IMR-90 (cell line): ENCODE data around the gene PRKCH. TPM values are rescaled to one million over a fixed set of nuclear protein-coding genes. Genes with fewer than 3 reads are reported as not detected.

Experiments used
- ATAC-seq: fragments of 200-7000 bp; cut with Tn5 transposase; 2 replicates; pipeline ENCODE4 v1.9.1; 2020; ENCODE audit warnings: low read depth, mild to moderate bottlenecking, moderate library complexity
- BruUV-seq: library from RNA; stranded (reverse); fragments of 400-500 nt; replicated peaks from 2 replicates; lab custom pipeline; 2021; lab: Mats Ljungman, UMichigan
- CTCF ChIA-PET: fragments of 300-600 bp; formaldehyde crosslinking; extraction: SDS; loops from one replicate; lab custom pipeline; 2021; ENCODE audit warnings: antibody characterized with exemption; lab: Yijun Ruan, JAX
- POLR2A ChIA-PET: fragments of 300-600 bp; sonication (Branson Sonifier 250); formaldehyde crosslinking; loops from one replicate; lab custom pipeline; 2022; ENCODE audit warnings: antibody characterized with exemption; ENCODE audit not compliant: unreplicated experiment; lab: Charles Lee
- DNase-seq: peaks from one replicate; pipeline ENCODE4 v3.0.0; 2013
- H2AFZ ChIP-seq: replicated peaks from 2 replicates; pipeline ENCODE3; 2013; ENCODE audit warnings: low read length, mild to moderate bottlenecking; ENCODE audit not compliant: poor library complexity
- H2AK5ac ChIP-seq: 2 replicates; pipeline ENCODE4 v1.6.1; 2013; ENCODE audit warnings: low read depth, low read length, inconsistent platforms
- H2AK9ac ChIP-seq: replicated peaks from 2 replicates; pipeline ENCODE3; 2013; ENCODE audit warnings: mild to moderate bottlenecking, low read depth, low read length, moderate library complexity; ENCODE audit not compliant: poor library complexity
- H2BK120ac ChIP-seq: 2 replicates; pipeline ENCODE4 v1.6.1; 2013; ENCODE audit warnings: low read depth, low read length, inconsistent platforms
- H2BK15ac ChIP-seq: 3 replicates; pipeline ENCODE4 v1.6.1; 2013; ENCODE audit warnings: low read depth, low read length, inconsistent platforms
- H2BK20ac ChIP-seq: 2 replicates; pipeline ENCODE4 v1.6.1; 2013; ENCODE audit warnings: low read depth, mild to moderate bottlenecking, inconsistent platforms, low read length, moderate library complexity
- H2BK5ac ChIP-seq: 2 replicates; pipeline ENCODE4 v1.6.1; 2013; ENCODE audit warnings: mild to moderate bottlenecking, low read depth, low read length, inconsistent platforms; ENCODE audit not compliant: poor library complexity, severe bottlenecking
- H3K14ac ChIP-seq: replicated peaks from 2 replicates; pipeline ENCODE4 v1.6.1; 2013; ENCODE audit warnings: low read depth, low read length, inconsistent platforms
- H3K18ac ChIP-seq: 2 replicates; pipeline ENCODE4 v1.6.1; 2013; ENCODE audit warnings: low read depth, low read length, control low read depth
- H3K23ac ChIP-seq: 2 replicates; pipeline ENCODE4 v1.6.1; 2013; ENCODE audit warnings: low read depth, low read length, inconsistent platforms
- H3K27ac ChIP-seq: 2 replicates; pipeline ENCODE4 v1.5.1; 2013; ENCODE audit warnings: mild to moderate bottlenecking, control low read depth, low read length; ENCODE audit not compliant: insufficient read depth
- H3K27me3 ChIP-seq: 2 replicates; pipeline ENCODE4 v1.6.1; 2013; ENCODE audit warnings: low read length; ENCODE audit not compliant: control insufficient read depth, insufficient read depth
- H3K36me3 ChIP-seq: 2 replicates; pipeline ENCODE4 v1.6.1; 2013; ENCODE audit warnings: low read length, mixed read lengths; ENCODE audit not compliant: control insufficient read depth, insufficient read depth
- H3K4ac ChIP-seq: 2 replicates; pipeline ENCODE4 v1.6.1; 2013; ENCODE audit warnings: low read depth, low read length, inconsistent platforms
- H3K4me1 ChIP-seq: 2 replicates; pipeline ENCODE4 v1.6.1; 2013; ENCODE audit warnings: low read length, mixed read lengths; ENCODE audit not compliant: control insufficient read depth, insufficient read depth
- H3K4me2 ChIP-seq: 2 replicates; pipeline ENCODE4 v1.6.1; 2013; ENCODE audit warnings: low read depth, mild to moderate bottlenecking, control low read depth, low read length, moderate library complexity
- H3K4me3 ChIP-seq: 2 replicates; pipeline ENCODE4 v1.5.1; 2013; ENCODE audit warnings: low read depth, mild to moderate bottlenecking, control low read depth, low read length, moderate library complexity; ENCODE audit not compliant: insufficient read depth
- H3K56ac ChIP-seq: 2 replicates; pipeline ENCODE4 v1.6.1; 2013; ENCODE audit warnings: low read length, inconsistent platforms; ENCODE audit not compliant: insufficient read depth; ENCODE audit errors: extremely low read depth
- H3K79me1 ChIP-seq, 2 experiments: 2 replicates each; pipeline ENCODE4 v1.6.1; 2013; ENCODE audit warnings: low read length in 2 of 2, inconsistent platforms in 1 of 2, low read depth in 1 of 2
- H3K9ac ChIP-seq: 2 replicates; pipeline ENCODE4 v1.6.1; 2013; ENCODE audit warnings: low read depth, low read length, control low read depth
- H3K9me1 ChIP-seq: 2 replicates; pipeline ENCODE4 v1.6.1; 2013; ENCODE audit warnings: low read length, inconsistent platforms; ENCODE audit not compliant: insufficient read depth
- H3K9me3 ChIP-seq: 2 replicates; pipeline ENCODE4 v1.6.1; 2013; ENCODE audit warnings: low read length; ENCODE audit not compliant: control insufficient read depth, insufficient read depth
- H4K20me1 ChIP-seq: 2 replicates; pipeline ENCODE4 v1.6.1; 2013; ENCODE audit warnings: low read length, inconsistent platforms; ENCODE audit not compliant: insufficient read depth
- H4K5ac ChIP-seq: 2 replicates; pipeline ENCODE4 v1.6.1; 2013; ENCODE audit warnings: mild to moderate bottlenecking, low read depth, low read length, control low read depth
- H4K8ac ChIP-seq, 2 experiments: 2 replicates each; pipeline ENCODE4 v1.6.1; 2013; ENCODE audit warnings: low read depth in 2 of 2, low read length in 2 of 2, control low read depth in 1 of 2, inconsistent platforms in 1 of 2
- H4K91ac ChIP-seq: 2 replicates; pipeline ENCODE4 v1.6.1; 2013; ENCODE audit warnings: low read depth, low read length, inconsistent platforms; ENCODE audit not compliant: insufficient read depth
- CEBPB ChIP-seq: IDR thresholded peaks from 2 replicates; pipeline ENCODE4 v1.6.1; 2012; ENCODE audit warnings: low read depth, low read length, improper control_type of control experiment
- ELK1 ChIP-seq: fragments of 150-350 bp; IDR thresholded peaks from 2 replicates; pipeline ENCODE4 v1.6.1; 2016; ENCODE audit warnings: low read depth, mild to moderate bottlenecking, low read length, moderate library complexity, borderline replicate concordance
- MAFK ChIP-seq: IDR thresholded peaks from 2 replicates; pipeline ENCODE4 v1.6.1; 2012; ENCODE audit warnings: low read depth, low read length, improper control_type of control experiment
- MAZ ChIP-seq: IDR thresholded peaks from 2 replicates; pipeline ENCODE4 v1.6.1; 2012; ENCODE audit warnings: low read depth, mild to moderate bottlenecking, low read length, improper control_type of control experiment, moderate library complexity, borderline replicate concordance
- MXI1 ChIP-seq: IDR thresholded peaks from 2 replicates; pipeline ENCODE4 v1.6.1; 2012; ENCODE audit warnings: low read depth, mild to moderate bottlenecking, low read length, moderate library complexity, borderline replicate concordance
- NFE2L2 ChIP-seq: fragments of 150-350 bp; IDR thresholded peaks from 2 replicates; pipeline ENCODE4 v1.6.1; 2016; ENCODE audit warnings: low read depth, mild to moderate bottlenecking, low read length
- POLR2A ChIP-seq: IDR thresholded peaks from 2 replicates; pipeline ENCODE4 v1.6.1; 2012; ENCODE audit warnings: mild to moderate bottlenecking, low read depth, low read length
- RCOR1 ChIP-seq: IDR thresholded peaks from 2 replicates; pipeline ENCODE4 v1.6.1; 2012; ENCODE audit warnings: mild to moderate bottlenecking, low read length, improper control_type of control experiment; ENCODE audit not compliant: insufficient replicate concordance
- RFX5 ChIP-seq: IDR thresholded peaks from 2 replicates; pipeline ENCODE4 v1.8.0; 2012; ENCODE audit warnings: low read depth, mild to moderate bottlenecking, low read length, moderate library complexity
- SMC3 ChIP-seq: fragments of 150-350 bp; IDR thresholded peaks from 2 replicates; pipeline ENCODE4 v1.6.1; 2016; ENCODE audit warnings: low read depth, mild to moderate bottlenecking, antibody characterized with exemption, low read length, moderate library complexity
- WGBS, 2 experiments: methylation state at CpG; one replicate each; pipeline versions ENCODE4 v1.1.5 to v1.1.7; 2013; ENCODE audit warnings: missing lambda C conversion rate in 2 of 2; ENCODE audit not compliant: insufficient read length in 1 of 2; ENCODE audit errors: extremely low coverage in 2 of 2; 5-methylcytosine and 5-hydroxymethylcytosine counted together
- dilution Hi-C: fragments of 300-500 bp; cut with HindIII; formaldehyde crosslinking; loops from one replicate; pipeline ENCODE4 v1.14.3; 2018; ENCODE audit warnings: low sequenced_read_pairs; ENCODE audit not compliant: unreplicated experiment
- in situ Hi-C: fragments of 300-500 bp; cut with MboI; formaldehyde crosslinking; loops from 3 replicates; pipeline ENCODE4 v1.14.3; 2019; ENCODE audit warnings: low sequenced_read_pairs, inconsistent platforms, mixed read lengths
- intact Hi-C: fragments of 100-400 bp; cut with micrococcal nuclease; formaldehyde crosslinking; loops from 2 replicates; pipeline ENCODE4 v1.10.0; 2022
- polyA plus RNA-seq, 3 experiments: library from polyadenylated mRNA; depleted of rRNA; stranded (reverse); fragments of >200 nt; gene quantifications; 2 replicates each; pipeline ENCODE4 v1.2.3, GENCODE V29; 2012; ENCODE audit warnings: low replicate concordance in 1 of 3
- total RNA-seq: library from RNA; depleted of rRNA; stranded (reverse); fragments of >200 nt; gene quantifications from 2 replicates; pipeline ENCODE4 v1.2.3, GENCODE V29; 2012

PRKCH gene
- total and polyA plus RNA-seq, 2 of the 4 experiments (the other 2 are of a cell fraction) = 1.6 to 2.3 TPM

- H4K91ac ChIP-seq = no peak overlapping the region
- no peak overlapping the region for H3K18ac ChIP-seq
- no peak overlapping the region for H2BK15ac ChIP-seq
- TF ChIP-seq POLR2A = no peak
- no peak for TF ChIP-seq MAFK
- TF ChIP-seq SMC3 = no peak
- no peak for TF ChIP-seq ELK1
- no peak for TF ChIP-seq MXI1
- TF ChIP-seq RFX5 = no peak
- TF ChIP-seq MAZ = no peak
- no peak for TF ChIP-seq RCOR1
- no peak for TF ChIP-seq NFE2L2
- no peak for TF ChIP-seq CEBPB
- no peaks in the 10 kb centered on the region for H4K20me1 ChIP-seq
- H2AK9ac ChIP-seq = no peak overlapping the region
- H2BK120ac ChIP-seq = no peak overlapping the region
- intact Hi-C loops = no loop called here
- no peak overlapping the region for H3K56ac ChIP-seq
- peaks cover 23% of the 10 kb centered on the region for H3K27me3 ChIP-seq
- H3K23ac ChIP-seq = no peak overlapping the region
- no peak overlapping the region for H3K4me3 ChIP-seq
- H3K14ac ChIP-seq = no peak overlapping the region
- no peaks in the 10 kb centered on the region for H3K79me1 ChIP-seq
- H3K9ac ChIP-seq = no peak overlapping the region
- no peaks in the 10 kb centered on the region for H3K36me3 ChIP-seq
- CTCF ChIA-PET = no interaction called here
- no peak overlapping the region for H3K4me2 ChIP-seq
- H2BK5ac ChIP-seq = no peak overlapping the region
- DNase-seq = no peak
- H3K4ac ChIP-seq = no peak overlapping the region
- H2AFZ ChIP-seq = no peak overlapping the region
- no peak overlapping the region for H4K5ac ChIP-seq
- H3K9me3 ChIP-seq = peaks cover 3% of the 10 kb centered on the region; the same call in 1 of the 2 replicates
- no TSS peak for BruUV-seq
- WGBS, 2 experiments = 17% methylated on average over 4 of the region's 8 CpGs; no CpG with 5 or more reads in 1 of the 2 experiments
- H3K27ac ChIP-seq = no peak overlapping the region
- H4K8ac ChIP-seq = no peak overlapping the region
- no peaks in the 10 kb centered on the region for H3K4me1 ChIP-seq
- dilution Hi-C loops = no loop called here
- H3K9me1 ChIP-seq = no peaks in the 10 kb centered on the region
- H2AK5ac ChIP-seq = no peak overlapping the region
- no peak for ATAC-seq
- in situ Hi-C loops = no loop called here
- POLR2A ChIA-PET = no interaction called here
- H2BK20ac ChIP-seq = no peak overlapping the region
Observed at GRCh38 chr14:61347826-61348443, 26.6 kb downstream of the PRKCH start.
